HL-60 (cell line): ENCODE data around the gene EYS.

Source experiments
- DNase-seq, 2 experiments: peaks; one replicate each; pipeline ENCODE4 v3.0.0-alpha.2; 2010 to 2020; ENCODE audit warnings: low read depth in 1 of 2, low spot score in 1 of 2
- H3K27ac ChIP-seq: fragments of 250-450 bp; sonication (Bioruptor Pico); replicated peaks from 2 replicates; pipeline ENCODE4 v1.5.1; 2020; ENCODE audit warnings: mild to moderate bottlenecking, moderate library complexity
- H3K27me3 ChIP-seq: fragments of 250-450 bp; sonication (Bioruptor Pico); 2 replicates; pipeline ENCODE4 v1.5.1; 2021; ENCODE audit warnings: mild to moderate bottlenecking, moderate library complexity; ENCODE audit not compliant: insufficient read depth, poor library complexity, severe bottlenecking
- H3K4me3 ChIP-seq: replicated peaks from 2 replicates; pipeline ENCODE4 v1.5.1; 2011; ENCODE audit warnings: mild to moderate bottlenecking, control low read depth, low read length; ENCODE audit not compliant: insufficient read depth
- CTCF ChIP-seq: IDR thresholded peaks from one replicate; pipeline ENCODE4 v1.5.1; 2011; ENCODE audit warnings: low read length, control low read depth, inconsistent platforms; ENCODE audit not compliant: insufficient read depth
- GABPA ChIP-seq: IDR thresholded peaks from 2 replicates; pipeline ENCODE4 v1.6.1; 2012; ENCODE audit warnings: low read depth
- POLR2AphosphoS5 ChIP-seq: IDR thresholded peaks from 2 replicates; pipeline ENCODE4 v1.6.1; 2012; ENCODE audit warnings: low read depth
- REST ChIP-seq: IDR thresholded peaks from 2 replicates; pipeline ENCODE4 v1.6.1; 2012; ENCODE audit warnings: low read depth; ENCODE audit not compliant: insufficient replicate concordance
- SPI1 ChIP-seq: IDR thresholded peaks from 2 replicates; pipeline ENCODE4 v1.6.1; 2012; ENCODE audit warnings: low read depth, mild to moderate bottlenecking, borderline replicate concordance

The EYS gene

GRCh38 chr6:64041373-64041772 lies 1665.7 kb downstream of the EYS start:
- DNase-seq, result no peak
- H3K27ac ChIP-seq, result no peak overlapping the region
- no peaks in the 10 kb centered on the region for H3K27me3 ChIP-seq
- H3K4me3 ChIP-seq, result no peak overlapping the region
- no peak for TF ChIP-seq SPI1
- no peak for TF ChIP-seq REST
- TF ChIP-seq POLR2AphosphoS5, result no peak
- no peak for TF ChIP-seq GABPA
- no peak for TF ChIP-seq CTCF

GRCh38 chr6:64040113-64040512 lies 1666.9 kb downstream of the EYS start:
- Histone ChIP-seq H3K27me3 (no peaks in the 10 kb centered on the region), H3K4me3 (no peak overlapping the region), H3K27ac (no peak overlapping the region)
- DNase-seq, result no peak
- TF ChIP-seq GABPA, result no peak
- no peak for TF ChIP-seq REST
- TF ChIP-seq CTCF, result no peak
- no peak for TF ChIP-seq POLR2AphosphoS5
- no peak for TF ChIP-seq SPI1

GRCh38 chr6:64037427-64037826 lies 1669.6 kb downstream of the EYS start:
- DNase-seq, result no peak
- Histone ChIP-seq H3K4me3 (no peak overlapping the region), H3K27ac (no peak overlapping the region), H3K27me3 (no peaks in the 10 kb centered on the region)
- TF ChIP-seq GABPA, result no peak
- no peak for TF ChIP-seq REST
- TF ChIP-seq CTCF, result no peak
- TF ChIP-seq POLR2AphosphoS5, result no peak
- TF ChIP-seq SPI1, result no peak
